HFFc6 (cell line): Measurements from ENCODE around the gene LRRC63. TPM values are rescaled to one million over a fixed set of nuclear protein-coding genes. Genes with fewer than 3 reads are reported as not detected.

Experiments
- DNase-seq: peaks from one replicate; pipeline ENCODE4 v3.0.0-alpha.2; 2018
- H3K27ac Mint-ChIP-seq: 2 replicates; pipeline ENCODE4 v1.8.0; 2020; ENCODE audit warnings: mild to moderate bottlenecking, mixed read lengths
- H3K27me3 Mint-ChIP-seq: 2 replicates; pipeline ENCODE4 v1.8.0; 2021; ENCODE audit warnings: mild to moderate bottlenecking, moderate library complexity, mixed read lengths; ENCODE audit not compliant: insufficient read depth
- H3K36me3 Mint-ChIP-seq: 2 replicates; pipeline ENCODE4 v1.8.0; 2021; ENCODE audit warnings: low read depth, mixed read lengths
- H3K4me1 Mint-ChIP-seq: 2 replicates; pipeline ENCODE4 v1.8.0; 2020; ENCODE audit warnings: low read depth, mixed read lengths
- H3K4me3 Mint-ChIP-seq: 2 replicates; pipeline ENCODE4 v1.8.0; 2020; ENCODE audit warnings: mild to moderate bottlenecking, moderate library complexity, mixed read lengths
- H3K9me3 Mint-ChIP-seq: 2 replicates; pipeline ENCODE4 v1.8.0; 2020; ENCODE audit warnings: mild to moderate bottlenecking, mixed read lengths
- CTCF ChIP-seq: fragments of 200-600 bp; sonication (generic); IDR thresholded peaks from 2 replicates; pipeline ENCODE4 v1.5.0; 2021; ENCODE audit warnings: antibody characterized with exemption, mild to moderate bottlenecking
- total RNA-seq, 6 experiments: library from RNA; stranded (reverse); fragmentation: NEBNext Ultra II Directional; extraction: Animal tissue kit (Norgen Biotek cat#: 25700); gene quantifications; 2 replicates in 1 of 6; 3 replicates in 5 of 6; pipeline ENCODE4 v1.2.3, GENCODE V29; 2021

The LRRC63 gene
- total RNA-seq, 6 experiments from 2014 or later, result not detected

- peak; percentile 11 for DNase-seq
- Mint-ChIP-seq H3K36me3 (no peaks in the 10 kb centered on the region), H3K27ac (peak overlapping the region; percentile 85; the same call in 1 of the 2 replicates), H3K9me3 (no peaks in the 10 kb centered on the region; the same call in 1 of the 2 replicates), H3K4me1 (peaks cover 41% of the 10 kb centered on the region), H3K27me3 (no peaks in the 10 kb centered on the region; the same call in 1 of the 2 replicates), H3K4me3 (peak overlapping the region; percentile 38; the same call in 1 of the 2 replicates)
- no peak for TF ChIP-seq CTCF
Measured at GRCh38 chr13:46295491-46296114, 83.9 kb downstream of the LRRC63 start.

DNA sequence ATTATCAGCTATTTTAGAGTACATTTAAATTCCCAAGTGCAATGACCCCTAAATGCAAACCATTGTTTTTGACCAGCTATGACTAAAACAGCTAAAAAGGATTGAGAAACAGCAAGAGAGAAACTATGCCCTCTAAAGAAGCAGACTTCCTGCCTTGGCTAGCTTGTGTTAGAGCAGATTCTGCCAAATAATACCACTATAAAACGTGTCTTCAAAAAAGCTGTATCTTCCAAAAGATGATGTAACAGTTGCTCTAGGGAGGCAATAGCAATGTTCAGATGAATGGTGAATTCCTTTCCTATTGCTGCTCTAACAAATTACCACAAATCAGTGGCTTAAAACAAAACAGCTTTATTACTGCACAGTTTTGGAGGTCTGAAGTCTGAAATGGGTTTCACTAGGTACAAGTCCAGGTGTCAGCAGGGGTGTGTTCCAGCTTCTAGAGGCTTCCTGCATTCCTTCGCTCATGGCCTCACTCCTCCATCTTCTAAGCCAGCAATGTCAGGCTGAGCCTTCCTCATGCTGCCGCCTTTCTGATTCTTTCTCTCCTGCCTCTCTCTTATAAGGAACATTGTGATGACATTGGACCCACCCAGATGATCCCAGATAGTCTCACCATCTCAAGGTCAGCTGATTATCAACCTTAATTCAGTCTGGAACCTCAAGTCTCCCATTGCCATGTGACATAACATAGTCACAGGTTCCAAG is 84.5 kb downstream of the LRRC63 start:
- H3K4me1 Mint-ChIP-seq, result peaks cover 41% of the 10 kb centered on the region
- TF ChIP-seq CTCF, result no peak
- H3K9me3 Mint-ChIP-seq, result no peaks in the 10 kb centered on the region; the same call in 1 of the 2 replicates
- H3K27me3 Mint-ChIP-seq, result no peaks in the 10 kb centered on the region; the same call in 1 of the 2 replicates
- H3K27ac Mint-ChIP-seq, result peak overlapping the region; percentile 85
- peak overlapping the region; percentile 38; the same call in 1 of the 2 replicates for H3K4me3 Mint-ChIP-seq
- DNase-seq, result peak; percentile 94
- H3K36me3 Mint-ChIP-seq, result no peaks in the 10 kb centered on the region

- Mint-ChIP-seq H3K27ac (peak overlapping the region; percentile 85), H3K27me3 (no peaks in the 10 kb centered on the region; the same call in 1 of the 2 replicates), H3K4me1 (peaks cover 41% of the 10 kb centered on the region), H3K4me3 (peak overlapping the region; percentile 60; the same call in 1 of the 2 replicates), H3K9me3 (no peaks in the 10 kb centered on the region; the same call in 1 of the 2 replicates), H3K36me3 (no peaks in the 10 kb centered on the region)
- TF ChIP-seq CTCF, result no peak; the same call in 1 of the 2 replicates
- DNase-seq, result peak; percentile 84
Measured at GRCh38 chr13:46296921-46297320, 85.2 kb downstream of the LRRC63 start.

DNA sequence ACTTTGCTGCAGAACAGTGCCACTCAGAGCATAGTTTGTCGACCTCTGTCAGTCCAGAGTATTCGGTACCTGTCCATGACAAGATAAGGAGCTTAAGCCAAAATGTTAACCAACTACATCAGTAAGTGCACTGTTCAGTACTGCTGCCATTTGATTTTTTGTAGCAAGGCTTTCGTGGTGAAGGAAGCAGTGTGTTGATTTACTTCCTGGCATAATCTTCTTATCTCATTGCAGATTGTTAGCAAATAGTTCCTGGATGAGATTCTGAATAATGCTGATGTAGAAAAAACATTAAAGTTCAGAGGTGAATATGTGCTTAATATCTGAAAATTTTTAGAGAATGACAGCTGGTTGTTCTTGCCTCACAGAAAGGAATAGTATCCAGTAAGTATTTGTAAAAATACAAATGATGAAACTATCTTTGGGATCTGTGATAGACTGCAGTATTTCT is 85.7 kb downstream of the LRRC63 start:
- no peak for TF ChIP-seq CTCF
- peak; percentile 6 for DNase-seq
- Mint-ChIP-seq H3K9me3 (no peaks in the 10 kb centered on the region; the same call in 1 of the 2 replicates), H3K4me1 (peaks cover 41% of the 10 kb centered on the region), H3K27me3 (no peaks in the 10 kb centered on the region; the same call in 1 of the 2 replicates), H3K36me3 (no peaks in the 10 kb centered on the region), H3K4me3 (peak overlapping the region; percentile 60; the same call in 1 of the 2 replicates), H3K27ac (peak overlapping the region; percentile 85; the same call in 1 of the 2 replicates)

DNA sequence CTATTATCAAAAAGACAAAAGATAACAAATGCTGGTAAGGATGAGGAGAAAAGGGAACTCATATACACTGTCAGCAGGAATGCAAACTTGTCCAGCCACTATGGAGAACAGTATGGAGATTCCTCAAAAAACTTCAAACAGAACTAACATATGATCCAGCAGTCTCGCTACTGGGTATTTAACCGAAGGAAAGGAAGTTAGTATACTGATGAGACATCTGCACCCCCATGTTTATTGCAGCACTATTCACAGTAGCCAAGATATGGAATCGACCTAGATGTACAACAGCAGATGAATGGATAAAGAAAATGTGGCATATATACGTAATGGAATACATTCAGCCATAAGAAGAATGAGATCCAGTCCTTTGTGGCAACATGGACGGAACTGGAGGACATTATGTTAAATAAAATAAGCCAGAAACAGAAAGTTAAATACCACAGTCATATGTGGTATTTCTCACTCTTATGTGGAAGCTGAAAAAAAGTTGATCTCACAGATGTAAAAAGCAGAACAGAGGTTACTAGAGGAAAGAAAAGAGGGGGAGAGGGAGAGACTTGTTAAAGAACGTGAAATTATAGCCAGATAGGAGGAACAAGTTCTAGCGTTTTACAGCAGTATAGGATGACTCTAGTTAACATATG is 92.1 kb downstream of the LRRC63 start:
- DNase-seq, result no peak
- Mint-ChIP-seq H3K27me3 (no peaks in the 10 kb centered on the region), H3K4me1 (peaks cover 4% of the 10 kb centered on the region; the same call in 1 of the 2 replicates), H3K9me3 (no peaks in the 10 kb centered on the region; the same call in 1 of the 2 replicates), H3K27ac (no peak overlapping the region), H3K36me3 (no peaks in the 10 kb centered on the region), H3K4me3 (no peak overlapping the region)
- TF ChIP-seq CTCF, result no peak
